ENCODE results near the gene GOSR2. TPM values are rescaled to one million over a fixed set of nuclear protein-coding genes. Genes with fewer than 3 reads are reported as not detected.
A peak's percentile ranks its signal among the peaks of the same experiment; 100 is the strongest.

The GOSR2 gene
- total RNA-seq, 1 experiment from 2014 or later = 48.4 TPM

- ATAC-seq (no peak), DNase-seq (no peak)
- Histone ChIP-seq H3K4me3 (ENCODE audit: low read length) (peak overlapping the region; percentile 70), H3F3A (ENCODE audit: low read length, unreplicated experiment) (no peaks in the 10 kb centered on the region), H3K4me1 (ENCODE audit: insufficient read depth, low read length) (peaks cover 18% of the 10 kb centered on the region; the same call in 1 of the 2 replicates), H3K9ac (ENCODE audit: low read length) (no peak overlapping the region), H3K27ac (ENCODE audit: low read length) (no peak overlapping the region), H3K36me3 (ENCODE audit: low read depth, low read length) (no peaks in the 10 kb centered on the region), H3K9me2 (replicated peaks; ENCODE audit: low read length) (no peaks in the 10 kb centered on the region), H3K9me3 (ENCODE audit: low read length) (no peaks in the 10 kb centered on the region), H4K20me1 (ENCODE audit: low read length) (no peaks in the 10 kb centered on the region), H2AFZ (ENCODE audit: low read length) (peak overlapping the region; percentile 86), H3K27me3 (ENCODE audit: low read length) (peaks cover 48% of the 10 kb centered on the region), H3K4me2 (ENCODE audit: low read length) (peak overlapping the region; percentile 95), H3K79me2 (ENCODE audit: low read length) (no peaks in the 10 kb centered on the region)
- intact Hi-C loops (cut with micrococcal nuclease) = no loop called here
- CTCF ChIA-PET = no interaction called here
- POLR2A ChIA-PET (ENCODE audit: unreplicated experiment) = no interaction called here
- BruUV-seq (replicated peaks) = no TSS peak
- TF ChIP-seq EZH2phosphoT487 (IDR thresholded peaks at IDR 0.05; ENCODE audit: borderline replicate concordance, low read length) = no peak
- TF ChIP-seq EZH2 (IDR thresholded peaks at IDR 0.05; ENCODE audit: low read length, unreplicated experiment) = no peak
- TF ChIP-seq CTCF (conservative IDR thresholded peaks at IDR 0.05; ENCODE audit: low read depth, low read length) = no peak
These were observed 55.0 kb downstream of the GOSR2 start for GRCh38 chr17:46977750-46978488.

GRCh38 chr17:46978489-46979146 lies 55.7 kb downstream of the GOSR2 start:
- ChIA-PET POLR2A (ENCODE audit: unreplicated experiment) (no interaction called here), CTCF (no interaction called here)
- H2AFZ ChIP-seq (ENCODE audit: low read length) = peak overlapping the region; percentile 86
- intact Hi-C loops (cut with micrococcal nuclease) = no loop called here
- no peaks in the 10 kb centered on the region for H3K36me3 ChIP-seq (ENCODE audit: low read depth, low read length)
- no peaks in the 10 kb centered on the region for H3K9me2 ChIP-seq (replicated peaks; ENCODE audit: low read length)
- peak overlapping the region; percentile 70 for H3K4me3 ChIP-seq (ENCODE audit: low read length)
- peaks cover 18% of the 10 kb centered on the region; the same call in 1 of the 2 replicates for H3K4me1 ChIP-seq (ENCODE audit: insufficient read depth, low read length)
- no peaks in the 10 kb centered on the region for H3K9me3 ChIP-seq (ENCODE audit: low read length)
- peak; percentile 19 for DNase-seq
- no peaks in the 10 kb centered on the region for H3K79me2 ChIP-seq (ENCODE audit: low read length)
- H3K27me3 ChIP-seq (ENCODE audit: low read length) = peaks cover 41% of the 10 kb centered on the region
- H3K27ac ChIP-seq (ENCODE audit: low read length) = no peak overlapping the region
- no peaks in the 10 kb centered on the region for H3F3A ChIP-seq (ENCODE audit: low read length, unreplicated experiment)
- TF ChIP-seq EZH2 (IDR thresholded peaks at IDR 0.05; ENCODE audit: low read length, unreplicated experiment) (peak; percentile 73), CTCF (conservative IDR thresholded peaks at IDR 0.05; ENCODE audit: low read depth, low read length) (no peak), EZH2phosphoT487 (IDR thresholded peaks at IDR 0.05; ENCODE audit: borderline replicate concordance, low read length) (peak; percentile 55)
- peak overlapping the region; percentile 95 for H3K4me2 ChIP-seq (ENCODE audit: low read length)
- no TSS peak for BruUV-seq (replicated peaks)
- no peaks in the 10 kb centered on the region for H4K20me1 ChIP-seq (ENCODE audit: low read length)
- no peak overlapping the region for H3K9ac ChIP-seq (ENCODE audit: low read length)
- ATAC-seq = peak; percentile 28

Measured in PC-3 (cell line).